Heart left ventricle (tissue), 16 donors: ENCODE data around the gene TMEM242. TPM values are rescaled to one million over a fixed set of nuclear protein-coding genes. Genes with fewer than 3 reads are reported as not detected.

Source experiments
- ATAC-seq, 4 donors: fragments of 200-7000 bp; cut with Tn5 transposase; one replicate each; pipeline ENCODE4 v1.9.1; 2020 to 2022; ENCODE audit warnings: moderate library complexity in 4 of 4, mild to moderate bottlenecking in 3 of 4, moderate number of reproducible peaks in 1 of 4
- DNase-seq, 5 donors: peaks; one replicate each; pipeline ENCODE4 v3.0.0-alpha.2; 2020
- H3K27ac ChIP-seq, 12 donors: fragments of 200-600 bp; sonication (generic) in 4 of 12; one replicate each; pipeline versions ENCODE4 v1.5.0 to v1.8.0; 2016 to 2022; ENCODE audit warnings: mild to moderate bottlenecking in 2 of 12
- H3K27me3 ChIP-seq, 9 donors: fragments of 200-600 bp; sonication (generic) in 2 of 9; one replicate each; pipeline versions ENCODE4 v1.5.1 to v1.8.0; 2016 to 2022; ENCODE audit warnings: mild to moderate bottlenecking in 3 of 9
- H3K36me3 ChIP-seq, 9 donors: fragments of 200-600 bp; sonication (generic) in 2 of 9; one replicate each; pipeline versions ENCODE4 v1.5.0 to v1.8.0; 2018 to 2022; ENCODE audit warnings: mild to moderate bottlenecking in 2 of 9
- H3K4me1 ChIP-seq, 12 donors: fragments of 200-600 bp; sonication (generic) in 4 of 12; one replicate each; pipeline versions ENCODE4 v1.5.0 to v1.8.0; 2016 to 2022; ENCODE audit warnings: mild to moderate bottlenecking in 3 of 12
- H3K4me3 ChIP-seq, 12 donors: fragments of 200-600 bp; sonication (generic) in 4 of 12; one replicate each; pipeline versions ENCODE4 v1.5.0 to v1.8.0; 2017 to 2022; ENCODE audit warnings: mild to moderate bottlenecking in 9 of 12, moderate library complexity in 4 of 12
- H3K9me3 ChIP-seq, 12 donors: fragments of 200-600 bp; sonication (generic) in 4 of 12; one replicate each; pipeline versions ENCODE4 v1.5.0 to v1.8.0; 2016 to 2022; ENCODE audit warnings: mild to moderate bottlenecking in 1 of 12
- POLR2A ChIP-seq, 2 donors: fragments of 450-650 bp; IDR thresholded peaks; one replicate each; pipeline ENCODE4 v1.6.1; 2017; ENCODE audit warnings: antibody characterized with exemption in 2 of 2, mild to moderate bottlenecking in 2 of 2, moderate library complexity in 2 of 2
- WGBS, 4 donors: extraction: QIAGEN DNeasy Blood & Tissue Kit in 2 of 4; methylation state at CpG; one replicate each; pipeline versions ENCODE4 v1.1.5 to v1.1.7; 2013 to 2018; 5-methylcytosine and 5-hydroxymethylcytosine counted together
- intact Hi-C, 10 donors: fragments of 100-400 bp; cut with DNase I; formaldehyde crosslinking; loops; one replicate each; pipeline versions ENCODE4 v1.11.1 to v1.14.2; 2022
- polyA plus RNA-seq, 2 donors: library from polyadenylated mRNA; stranded (reverse); fragments of 200-250 nt; gene quantifications; one replicate each; pipeline ENCODE4 v1.2.3, GENCODE V29; 2013
- total RNA-seq, 9 donors: library from RNA; depleted of rRNA in 2 of 9; stranded (reverse); fragments of >200 nt in 2 of 9; fragmentation: NEBNext Ultra II Directional in 3 of 9; extraction: Animal tissue kit (Norgen Biotek cat#: 25700) in 3 of 9; gene quantifications; one replicate each; pipeline versions ENCODE4 v1.1.0 to v1.2.4, GENCODE V29; 2016 to 2023
- TF ChIP-seq, protein P1 (sequence below), 12 donors: fragments of 200-600 bp; sonication (generic) in 4 of 12; IDR thresholded peaks; one replicate each; pipeline versions ENCODE4 v1.5.0 to v1.8.0; 2018 to 2022; ENCODE audit warnings: antibody characterized with exemption in 12 of 12, mild to moderate bottlenecking in 5 of 12
- donor health status: ischemic (EF 13 %, LVEDD 7.1; RV severe dilation, severe dysfunction).
- donor health status: healthy with polysubstance abuse.
- donor health status: DM: no; HTN: yes; CAD: no.
- donor health status: DM: no; HTN: no; CAD: no.
- donor health status: ischemic (EF 25% LVEDD 6.9; RV normal size, moderate dysfunction).
- donor health status: ischemic (EF 25% LVEDD 5.7; RV mildly dilated, moderate dysfunction).
- donor health status: healthy.
- donor health status: DM: yes; HTN: yes; CAD: no.
- donor health status: ischemic (EF 35%, LVEDD 5.7; RV mildly dilated, moderate dysfunction).
- donor health status: nonischemic (EF 11% LVEDD 7.7; RV severe dilation, severe dysfunction).
- donor health status: DM: yes; HTN: yes; CAD: no.
- donor health status: PGD.
- donor health status: ischemic (EF 29% LVEDD 5.4; RV normal size, mild dysfunction).
- donor health status: nonischemic (EF 23%, LVEDD 6.1; RV moderate dilation, normal function).

TMEM242 gene
- total and polyA plus RNA-seq, 11 donors, result 5.9 to 18.3 (median 13.2) TPM

DNA sequence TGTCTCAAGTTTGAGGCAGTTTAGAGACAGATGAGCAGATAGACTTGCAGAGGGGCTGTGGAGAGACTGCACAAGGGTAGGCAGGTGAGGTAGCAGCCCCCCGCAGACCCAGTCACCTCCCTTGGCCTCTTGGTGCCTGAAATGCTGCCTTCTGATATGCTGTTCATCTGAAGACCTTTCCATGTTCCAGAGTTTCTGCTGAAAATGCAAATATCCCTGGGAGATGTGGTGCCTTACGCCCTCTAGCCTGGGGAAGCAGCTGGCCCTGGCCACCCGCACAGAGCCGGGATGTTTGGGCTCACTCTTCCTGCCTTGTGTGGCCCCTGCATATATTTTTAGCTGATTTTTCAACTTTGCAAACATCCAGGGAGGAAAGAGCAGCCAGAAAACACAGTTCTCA lies 51.4 kb downstream of the TMEM242 start:
- H3K4me1 ChIP-seq, result peaks cover 5 to 53% (median 38%) of the 10 kb centered on the region in 12 donors
- no peaks in the 10 kb centered on the region for H3K9me3 ChIP-seq
- H3K27ac ChIP-seq, result peak overlapping the region in 1 of 12 donors; percentile 52
- no peaks in the 10 kb centered on the region for H3K36me3 ChIP-seq
- DNase-seq, result no peak
- TF ChIP-seq, protein P1, sequence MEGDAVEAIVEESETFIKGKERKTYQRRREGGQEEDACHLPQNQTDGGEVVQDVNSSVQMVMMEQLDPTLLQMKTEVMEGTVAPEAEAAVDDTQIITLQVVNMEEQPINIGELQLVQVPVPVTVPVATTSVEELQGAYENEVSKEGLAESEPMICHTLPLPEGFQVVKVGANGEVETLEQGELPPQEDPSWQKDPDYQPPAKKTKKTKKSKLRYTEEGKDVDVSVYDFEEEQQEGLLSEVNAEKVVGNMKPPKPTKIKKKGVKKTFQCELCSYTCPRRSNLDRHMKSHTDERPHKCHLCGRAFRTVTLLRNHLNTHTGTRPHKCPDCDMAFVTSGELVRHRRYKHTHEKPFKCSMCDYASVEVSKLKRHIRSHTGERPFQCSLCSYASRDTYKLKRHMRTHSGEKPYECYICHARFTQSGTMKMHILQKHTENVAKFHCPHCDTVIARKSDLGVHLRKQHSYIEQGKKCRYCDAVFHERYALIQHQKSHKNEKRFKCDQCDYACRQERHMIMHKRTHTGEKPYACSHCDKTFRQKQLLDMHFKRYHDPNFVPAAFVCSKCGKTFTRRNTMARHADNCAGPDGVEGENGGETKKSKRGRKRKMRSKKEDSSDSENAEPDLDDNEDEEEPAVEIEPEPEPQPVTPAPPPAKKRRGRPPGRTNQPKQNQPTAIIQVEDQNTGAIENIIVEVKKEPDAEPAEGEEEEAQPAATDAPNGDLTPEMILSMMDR (IDR thresholded peaks at IDR 0.05), result peak in 1 of 12 donors; percentile 31
- TF ChIP-seq POLR2A (IDR thresholded peaks at IDR 0.05), result no peak
- WGBS, 4 donors, result 67 to 81% (median 77%) methylated on average over 4 of the region's 4 CpGs
- intact Hi-C loops, result loop anchor here in 9 of 10 donors (2.0 to 10.0 kb wide), 12 partner anchors 33 to 707 kb away; partner anchors contain the start of gene ARID1B (in 2 of the 9)
- ATAC-seq, result no peak
- no peak overlapping the region for H3K4me3 ChIP-seq
- no peaks in the 10 kb centered on the region for H3K27me3 ChIP-seq

DNA sequence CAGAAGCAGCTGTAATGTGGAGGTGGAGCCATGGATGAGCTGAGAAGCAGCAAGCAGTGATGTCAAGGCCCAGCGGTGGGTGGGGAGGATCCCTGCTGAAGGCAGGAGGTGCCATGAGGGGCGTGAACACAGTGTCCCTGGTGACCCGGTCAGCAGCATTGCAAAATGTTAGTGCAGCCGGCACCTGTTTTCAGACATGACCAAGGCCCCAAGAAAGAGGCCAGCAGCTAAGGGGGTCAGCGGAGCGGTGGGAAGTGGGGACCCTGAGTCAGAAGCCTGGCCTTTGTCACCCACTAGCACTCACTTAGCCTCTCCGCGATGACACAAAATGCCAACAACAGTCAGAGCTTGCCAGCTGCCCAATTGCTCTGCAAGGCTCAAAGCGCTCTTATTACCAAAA lies 51.9 kb downstream of the TMEM242 start:
- Histone ChIP-seq H3K4me1 (peaks cover 5 to 53% (median 38%) of the 10 kb centered on the region in 12 donors), H3K4me3 (no peak overlapping the region), H3K27me3 (no peaks in the 10 kb centered on the region), H3K9me3 (no peaks in the 10 kb centered on the region), H3K36me3 (no peaks in the 10 kb centered on the region), H3K27ac (no peak overlapping the region)
- WGBS, 4 donors, result 97 to 98% (median 98%) methylated on average over 9 of the region's 9 CpGs
- TF ChIP-seq POLR2A (IDR thresholded peaks at IDR 0.05), result no peak
- TF ChIP-seq, protein P1 (IDR thresholded peaks at IDR 0.05), result no peak
- intact Hi-C loops, result loop anchor here in 9 of 10 donors (5.0 to 10.0 kb wide), 9 partner anchors 34 to 707 kb away; partner anchors contain the start of gene ARID1B (in 2 of the 9)
- ATAC-seq (no peak), DNase-seq (no peak)

DNA sequence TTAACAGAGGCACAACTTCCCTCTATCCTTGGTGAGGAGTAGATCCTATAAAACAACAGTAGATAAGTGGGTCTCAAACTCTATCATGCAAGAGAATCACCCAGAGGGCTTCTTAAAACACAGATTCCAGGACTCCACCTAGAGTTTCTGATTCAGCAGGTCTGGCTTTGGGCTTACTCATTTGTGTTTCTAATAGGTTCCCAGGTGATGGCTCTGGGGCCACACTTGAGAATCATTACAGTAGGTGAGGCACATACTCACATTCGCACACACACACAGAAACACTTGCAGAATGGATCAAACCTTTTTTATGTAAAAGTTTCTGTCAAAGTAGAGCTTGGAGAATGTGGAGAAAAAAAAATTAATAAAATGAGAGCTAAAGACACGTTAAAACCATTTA lies 52.4 kb downstream of the TMEM242 start:
- Histone ChIP-seq H3K27ac (no peak overlapping the region), H3K4me1 (peaks cover 5 to 53% (median 38%) of the 10 kb centered on the region in 12 donors), H3K4me3 (no peak overlapping the region), H3K9me3 (no peaks in the 10 kb centered on the region), H3K27me3 (no peaks in the 10 kb centered on the region), H3K36me3 (no peaks in the 10 kb centered on the region)
- ATAC-seq (no peak), DNase-seq (no peak)
- TF ChIP-seq, protein P1 (IDR thresholded peaks at IDR 0.05), result no peak
- TF ChIP-seq POLR2A (IDR thresholded peaks at IDR 0.05), result no peak
- intact Hi-C loops, result loop anchor here in 9 of 10 donors (5.0 to 10.0 kb wide), 9 partner anchors 34 to 706 kb away; partner anchors contain the start of gene ARID1B (in 2 of the 9)
- WGBS, 4 donors, result 94 to 96% (median 95%) methylated on average over 2 of the region's 2 CpGs

DNA sequence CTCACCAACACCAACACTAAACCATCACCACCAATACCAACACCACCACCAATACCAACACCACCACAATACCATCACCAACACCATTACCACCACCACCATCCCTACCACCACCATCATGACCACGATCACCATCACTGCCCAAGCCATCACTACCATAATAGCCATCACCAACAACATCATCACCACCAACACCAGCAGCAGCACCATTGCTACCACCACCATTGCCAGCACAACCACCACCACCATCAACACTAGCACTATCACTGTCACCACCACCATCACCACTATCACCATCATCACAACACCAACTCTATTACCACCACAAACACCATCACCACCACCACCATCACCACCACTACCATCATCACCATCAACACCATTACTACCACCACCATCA lies 53.0 kb downstream of the TMEM242 start:
- no peak for DNase-seq
- Histone ChIP-seq H3K27me3 (no peaks in the 10 kb centered on the region), H3K9me3 (no peaks in the 10 kb centered on the region), H3K4me1 (peaks cover 5 to 48% (median 35%) of the 10 kb centered on the region in 12 donors), H3K4me3 (no peak overlapping the region), H3K36me3 (no peaks in the 10 kb centered on the region), H3K27ac (no peak overlapping the region)
- TF ChIP-seq, protein P1 (IDR thresholded peaks at IDR 0.05), result no peak
- no peak for TF ChIP-seq POLR2A (IDR thresholded peaks at IDR 0.05)
- intact Hi-C loops, result loop anchor here in 9 of 10 donors (5.0 to 10.0 kb wide), 9 partner anchors 33 to 706 kb away; partner anchors contain the start of gene ARID1B (in 2 of the 9)
- ATAC-seq, result no peak
- 46 to 100% (median 95%) methylated on average over 1 of the region's 1 CpG for WGBS, 4 donors
